ENCODE data around the gene FAXC.

Gene FAXC

DNA sequence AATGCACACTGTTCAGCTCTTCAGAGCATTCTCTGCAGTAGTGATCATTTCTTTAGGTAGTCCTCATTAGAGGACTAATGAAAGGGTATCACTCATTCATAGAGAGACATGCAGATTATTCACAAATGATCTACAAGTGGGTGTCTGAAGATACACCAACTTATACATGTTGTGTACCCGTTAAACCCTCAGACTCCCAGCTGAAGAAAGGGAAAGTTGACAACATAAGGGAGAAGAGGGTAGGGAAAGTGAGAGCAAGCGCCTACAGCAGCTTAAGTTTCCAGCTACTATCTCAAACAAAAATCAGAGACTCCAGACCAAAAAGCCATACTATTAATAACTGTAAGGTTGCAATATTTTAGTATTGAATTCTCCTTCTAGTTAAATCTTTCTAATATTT is 37.1 kb downstream of the FAXC start:
- TF ChIP-seq, protein P1, sequence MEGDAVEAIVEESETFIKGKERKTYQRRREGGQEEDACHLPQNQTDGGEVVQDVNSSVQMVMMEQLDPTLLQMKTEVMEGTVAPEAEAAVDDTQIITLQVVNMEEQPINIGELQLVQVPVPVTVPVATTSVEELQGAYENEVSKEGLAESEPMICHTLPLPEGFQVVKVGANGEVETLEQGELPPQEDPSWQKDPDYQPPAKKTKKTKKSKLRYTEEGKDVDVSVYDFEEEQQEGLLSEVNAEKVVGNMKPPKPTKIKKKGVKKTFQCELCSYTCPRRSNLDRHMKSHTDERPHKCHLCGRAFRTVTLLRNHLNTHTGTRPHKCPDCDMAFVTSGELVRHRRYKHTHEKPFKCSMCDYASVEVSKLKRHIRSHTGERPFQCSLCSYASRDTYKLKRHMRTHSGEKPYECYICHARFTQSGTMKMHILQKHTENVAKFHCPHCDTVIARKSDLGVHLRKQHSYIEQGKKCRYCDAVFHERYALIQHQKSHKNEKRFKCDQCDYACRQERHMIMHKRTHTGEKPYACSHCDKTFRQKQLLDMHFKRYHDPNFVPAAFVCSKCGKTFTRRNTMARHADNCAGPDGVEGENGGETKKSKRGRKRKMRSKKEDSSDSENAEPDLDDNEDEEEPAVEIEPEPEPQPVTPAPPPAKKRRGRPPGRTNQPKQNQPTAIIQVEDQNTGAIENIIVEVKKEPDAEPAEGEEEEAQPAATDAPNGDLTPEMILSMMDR (IDR thresholded peaks at IDR 0.05; ENCODE audit: low read depth, low read length): no peak
- Histone ChIP-seq H3K36me3 (no peaks in the 10 kb centered on the region), H3K27me3 (no peaks in the 10 kb centered on the region), H3K9me3 (no peaks in the 10 kb centered on the region), H3K4me1 (no peaks in the 10 kb centered on the region), H3K4me3 (ENCODE audit: low read depth, low read length) (no peak overlapping the region)
- no peak for DNase-seq

DNA sequence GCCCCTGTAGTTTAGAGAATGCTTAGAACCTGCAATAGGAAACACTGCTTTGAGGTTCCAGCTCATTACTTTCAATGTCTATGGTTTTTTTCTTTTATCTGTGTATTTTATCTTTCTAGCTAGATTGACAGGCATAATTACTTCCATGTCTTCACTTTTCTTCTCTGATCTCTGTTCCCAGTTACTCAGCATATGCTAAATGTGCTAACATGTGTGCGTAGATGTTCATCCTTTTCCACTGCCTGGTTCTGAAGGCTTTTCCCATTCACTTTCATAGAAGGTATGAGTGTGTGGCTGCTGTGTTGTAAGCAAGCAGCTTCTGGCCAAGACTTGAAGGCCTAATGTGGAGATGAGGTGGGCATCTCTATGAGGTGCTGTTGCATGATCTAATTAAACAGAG is 38.9 kb downstream of the FAXC start:
- Histone ChIP-seq H3K4me3 (ENCODE audit: low read depth, low read length) (no peak overlapping the region), H3K27me3 (no peaks in the 10 kb centered on the region), H3K4me1 (no peaks in the 10 kb centered on the region), H3K9me3 (no peaks in the 10 kb centered on the region), H3K36me3 (no peaks in the 10 kb centered on the region)
- TF ChIP-seq, protein P1 (IDR thresholded peaks at IDR 0.05; ENCODE audit: low read depth, low read length): no peak
- DNase-seq: no peak

DNA sequence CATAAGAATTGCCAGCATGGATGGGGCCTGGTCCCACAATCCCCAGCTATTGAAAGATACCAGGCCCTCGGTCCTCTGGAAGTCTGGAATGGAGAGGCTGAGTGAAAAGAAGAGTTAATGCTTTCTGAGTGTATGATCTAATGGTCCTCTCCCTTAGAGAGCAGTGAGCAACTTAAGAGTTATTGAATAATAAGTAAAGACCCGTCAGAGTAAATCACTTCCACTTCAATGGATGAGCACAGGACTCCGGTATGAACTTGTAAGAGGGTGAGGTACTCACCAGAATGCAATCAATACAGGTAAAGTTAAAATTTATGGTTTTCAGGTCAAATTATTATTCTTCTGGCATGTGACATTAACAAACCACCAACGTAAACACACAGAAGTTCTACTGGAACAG is 39.9 kb downstream of the FAXC start:
- no peaks in the 10 kb centered on the region for H3K36me3 ChIP-seq
- no peaks in the 10 kb centered on the region for H3K4me1 ChIP-seq
- DNase-seq: no peak

DNA sequence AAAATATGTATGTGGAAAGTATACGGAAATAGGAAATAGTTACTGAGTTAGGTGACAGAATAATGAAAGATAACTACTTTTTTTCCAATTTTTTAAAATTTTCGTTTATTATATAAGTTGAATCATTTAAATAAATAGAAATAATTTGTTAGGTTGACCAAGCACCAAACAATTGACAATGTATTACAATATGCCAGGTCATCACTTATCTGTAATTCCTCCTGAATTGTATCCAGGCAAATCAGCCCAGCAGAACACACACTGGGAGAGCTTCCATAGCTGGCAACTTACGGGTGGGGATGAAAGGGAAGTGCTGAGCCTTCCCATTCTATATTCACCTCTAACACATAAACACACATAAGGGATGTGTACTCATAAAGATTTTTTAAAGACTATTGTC is 40.7 kb downstream of the FAXC start:
- H3K4me1 ChIP-seq: no peaks in the 10 kb centered on the region
- H3K36me3 ChIP-seq: no peaks in the 10 kb centered on the region
- TF ChIP-seq, protein P1 (IDR thresholded peaks at IDR 0.05; ENCODE audit: low read depth, low read length): no peak
- H3K9me3 ChIP-seq: no peaks in the 10 kb centered on the region
- H3K4me3 ChIP-seq (ENCODE audit: low read depth, low read length): no peak overlapping the region
- H3K27me3 ChIP-seq: no peaks in the 10 kb centered on the region
- no peak for DNase-seq

More for the DNA sequence above, 39.9 kb downstream of the FAXC start:
- TF ChIP-seq, protein P1 (IDR thresholded peaks at IDR 0.05; ENCODE audit: low read depth, low read length): no peak
- Histone ChIP-seq H3K9me3 (no peaks in the 10 kb centered on the region), H3K4me3 (ENCODE audit: low read depth, low read length) (no peak overlapping the region), H3K27me3 (no peaks in the 10 kb centered on the region)

DNA sequence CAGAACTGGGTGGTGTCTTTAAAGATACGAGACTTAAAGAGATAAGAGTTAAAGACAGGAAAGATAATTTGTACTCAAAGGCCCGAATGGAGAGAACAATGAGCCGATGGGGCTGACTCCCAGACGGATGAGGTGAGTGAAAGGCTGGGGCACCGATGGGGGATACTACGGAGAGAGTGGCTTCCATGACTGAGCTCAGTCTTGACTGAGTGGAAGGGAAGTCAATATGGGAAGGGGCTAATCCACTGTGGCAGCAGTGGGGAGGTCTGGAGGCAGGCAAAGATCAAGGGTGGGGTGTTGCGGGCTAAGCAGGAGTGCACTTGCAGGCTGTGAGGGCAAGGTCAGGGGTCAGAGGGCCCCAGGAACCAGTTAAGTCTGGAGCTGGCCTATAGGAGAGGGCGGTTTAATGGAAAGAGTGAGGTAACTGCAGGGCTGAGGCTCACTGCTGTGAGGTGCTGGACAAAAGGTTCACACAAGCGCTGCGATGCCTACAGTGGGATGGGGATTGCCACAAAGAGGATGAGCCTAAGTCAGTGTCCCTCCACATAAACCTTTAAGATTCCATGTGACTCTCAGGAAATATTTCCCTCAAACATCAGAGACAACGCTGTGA is 42.1 kb downstream of the FAXC start:
- Histone ChIP-seq H3K27me3 (no peaks in the 10 kb centered on the region), H3K9me3 (no peaks in the 10 kb centered on the region), H3K4me1 (no peaks in the 10 kb centered on the region), H3K36me3 (no peaks in the 10 kb centered on the region), H3K4me3 (ENCODE audit: low read depth, low read length) (no peak overlapping the region)
- no peak for DNase-seq
- TF ChIP-seq, protein P1 (IDR thresholded peaks at IDR 0.05; ENCODE audit: low read depth, low read length): no peak

DNA sequence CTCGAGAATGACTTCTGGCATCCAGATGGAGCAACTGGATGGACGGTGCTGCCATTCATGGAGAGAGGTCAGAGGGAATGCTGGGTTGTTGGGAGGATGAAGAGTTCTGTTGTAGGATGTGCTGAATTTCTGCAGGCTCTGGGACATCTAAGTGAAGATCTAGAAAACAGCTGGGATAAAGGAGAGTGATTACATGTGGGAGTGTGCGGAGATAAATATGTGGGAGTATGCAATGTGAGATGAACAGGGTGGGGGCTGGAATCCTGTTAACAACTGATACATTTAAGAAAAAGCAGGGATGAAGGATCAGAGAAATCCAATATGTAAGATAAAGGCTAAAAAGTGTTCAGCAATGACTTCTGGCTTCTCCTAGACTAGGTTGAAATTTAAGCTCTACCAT is 43.1 kb downstream of the FAXC start:
- Histone ChIP-seq H3K4me1 (no peaks in the 10 kb centered on the region), H3K4me3 (ENCODE audit: low read depth, low read length) (no peak overlapping the region), H3K27me3 (no peaks in the 10 kb centered on the region), H3K9me3 (no peaks in the 10 kb centered on the region), H3K36me3 (no peaks in the 10 kb centered on the region)
- TF ChIP-seq, protein P1 (IDR thresholded peaks at IDR 0.05; ENCODE audit: low read depth, low read length): no peak
- DNase-seq: no peak
